HepG2 (cell line): Measurements from ENCODE around the gene FANCG. TPM values are rescaled to one million over a fixed set of nuclear protein-coding genes. Genes with fewer than 3 reads are reported as not detected.

Experiments used
- ARID4A ChIP-seq: sonication (generic); formaldehyde crosslinking; IDR thresholded peaks from 2 replicates; pipeline ENCODE4 v1.5.0; 2020; ENCODE audit warnings: mild to moderate bottlenecking, missing genetic modification reagents, borderline replicate concordance
- CENPBD1 ChIP-seq: sonication (generic); formaldehyde crosslinking; IDR thresholded peaks from 2 replicates; pipeline ENCODE4 v1.8.0; 2022; ENCODE audit warnings: missing genetic modification reagents, low read depth, mild to moderate bottlenecking, borderline replicate concordance
- E2F5 ChIP-seq: sonication (generic); formaldehyde crosslinking; conservative IDR thresholded peaks from 2 replicates; pipeline ENCODE4 v1.4.0; 2020; ENCODE audit warnings: missing genetic modification reagents
- ELF1 ChIP-seq: sonication (generic); formaldehyde crosslinking; IDR thresholded peaks from 2 replicates; pipeline ENCODE4 v1.4.0; 2020; ENCODE audit warnings: missing genetic modification reagents
- FOXA1 ChIP-seq, 2 experiments: fragments of 450-650 bp in 1 of 2; sonication (generic) in 1 of 2; formaldehyde crosslinking in 1 of 2; IDR thresholded peaks; 2 replicates each; pipeline versions ENCODE4 v1.4.0 to v1.6.1; 2016 to 2020; ENCODE audit warnings: missing genetic modification reagents in 1 of 2
- HNRNPK ChIP-seq: fragments of 200-400 bp; formaldehyde crosslinking; IDR thresholded peaks from 2 replicates; pipeline ENCODE4 v1.6.1; 2018; ENCODE audit warnings: low read length, low read depth, moderate library complexity, mild to moderate bottlenecking; ENCODE audit not compliant: poor library complexity, severe bottlenecking
- JDP2 ChIP-seq: sonication (generic); formaldehyde crosslinking; IDR thresholded peaks from 2 replicates; pipeline ENCODE4 v1.8.1; 2022; ENCODE audit warnings: missing genetic modification reagents, borderline replicate concordance
- MTA3 ChIP-seq: sonication (generic); formaldehyde crosslinking; IDR thresholded peaks from 2 replicates; pipeline ENCODE4 v1.4.0; 2020; ENCODE audit warnings: missing genetic modification reagents
- THAP9 ChIP-seq: sonication (generic); formaldehyde crosslinking; IDR thresholded peaks from 2 replicates; pipeline ENCODE4; 2020; ENCODE audit warnings: missing genetic modification reagents, mild to moderate bottlenecking, borderline replicate concordance
- ZNF17 ChIP-seq: sonication (generic); formaldehyde crosslinking; IDR thresholded peaks from 2 replicates; pipeline ENCODE4 v1.5.0; 2020; ENCODE audit warnings: mild to moderate bottlenecking, missing genetic modification reagents
- ZNF484 ChIP-seq: sonication (generic); formaldehyde crosslinking; IDR thresholded peaks from 2 replicates; pipeline ENCODE4 v1.5.1; 2020; ENCODE audit warnings: mild to moderate bottlenecking, low read depth, missing genetic modification reagents, borderline replicate concordance
- ZNF552 ChIP-seq: sonication (generic); formaldehyde crosslinking; IDR thresholded peaks from 2 replicates; pipeline ENCODE4 v1.9.0; 2022; ENCODE audit warnings: missing genetic modification reagents, mild to moderate bottlenecking, borderline replicate concordance
- ZNF569 ChIP-seq: sonication (generic); formaldehyde crosslinking; IDR thresholded peaks from 2 replicates; pipeline ENCODE4 v1.5.0; 2020; ENCODE audit warnings: mild to moderate bottlenecking, missing genetic modification reagents, moderate library complexity, borderline replicate concordance
- ZNF570 ChIP-seq: sonication (generic); formaldehyde crosslinking; IDR thresholded peaks from 2 replicates; pipeline ENCODE4 v1.4.0; 2020; ENCODE audit warnings: mild to moderate bottlenecking, missing genetic modification reagents, borderline replicate concordance
- ZNF710 ChIP-seq: sonication (generic); formaldehyde crosslinking; IDR thresholded peaks from 2 replicates; pipeline ENCODE4 v1.5.0; 2020; ENCODE audit warnings: mild to moderate bottlenecking, missing genetic modification reagents, borderline replicate concordance
- ZNF83 ChIP-seq: sonication (generic); formaldehyde crosslinking; IDR thresholded peaks from 2 replicates; pipeline ENCODE4 v1.4.0; 2020; ENCODE audit warnings: missing genetic modification reagents, mild to moderate bottlenecking, borderline replicate concordance
- polyA plus RNA-seq, 8 experiments: library from polyadenylated mRNA; depleted of rRNA in 3 of 8; stranded (reverse) in 7 of 8; unstranded in 1 of 8; fragments of >200 nt; fragmentation: Illumina TruSeq in 4 of 8; extraction: Trizol in 4 of 8; gene quantifications; 2 replicates each; pipeline versions ENCODE4 v1.2.1 to v1.2.3, GENCODE V29; 2011 to 2016; ENCODE audit warnings: low read depth in 4 of 8, missing spikeins in 1 of 8, mixed read lengths in 1 of 8; ENCODE audit not compliant: insufficient read depth in 1 of 8
- total RNA-seq, 5 experiments: library from RNA; depleted of rRNA; stranded (reverse); fragments of >200 nt; fragmentation: Illumina TruSeq; extraction: Trizol; gene quantifications; 2 replicates each; pipeline ENCODE4 v1.2.3, GENCODE V29; 2016; ENCODE audit warnings: low read depth in 1 of 5

The FANCG gene
- total and polyA plus RNA-seq, 2 of the 13 experiments (the other 11 are each of a cell fraction or from before 2014, with no cell fraction given) = 14.4 to 45.1 TPM

GRCh38 chr9:35111001-35111933 is 31.5 kb upstream of the FANCG start (continued):
- TF ChIP-seq ZNF710 (CRISPR knock-in tag) = no peak
- no peak for TF ChIP-seq THAP9 (CRISPR knock-in tag)
- TF ChIP-seq ZNF570 (CRISPR knock-in tag) = no peak
- TF ChIP-seq E2F5 (CRISPR knock-in tag) = no peak
- TF ChIP-seq ZNF552 = no peak
- TF ChIP-seq ZNF83 (CRISPR knock-in tag) = no peak
- no peak for TF ChIP-seq ZNF569
- TF ChIP-seq ZNF484 (CRISPR knock-in tag) = no peak
- peak; percentile 76; the same call in 1 of the 2 replicates for TF ChIP-seq ARID4A (CRISPR knock-in tag)
- no peak for TF ChIP-seq CENPBD1
- no peak for TF ChIP-seq FOXA1 (IDR thresholded peaks at IDR 0.05)
- TF ChIP-seq FOXA1 (CRISPR knock-in tag; IDR thresholded peaks at IDR 0.05) = no peak
- TF ChIP-seq ZNF17 (CRISPR knock-in tag) = no peak
- TF ChIP-seq HNRNPK = peak; percentile 35
- TF ChIP-seq MTA3 = no peak
- no peak for TF ChIP-seq JDP2
- no peak; the same call in 1 of the 2 replicates for TF ChIP-seq ELF1 (CRISPR knock-in tag)
